Fibroblast of skin of right biceps (primary cell): Measurements from ENCODE around the gene MTHFD1L.

ENCODE experiments used
- DNase-seq: peaks from one replicate; pipeline ENCODE4 v3.0.0-alpha.2; 2013

MTHFD1L gene

DNA sequence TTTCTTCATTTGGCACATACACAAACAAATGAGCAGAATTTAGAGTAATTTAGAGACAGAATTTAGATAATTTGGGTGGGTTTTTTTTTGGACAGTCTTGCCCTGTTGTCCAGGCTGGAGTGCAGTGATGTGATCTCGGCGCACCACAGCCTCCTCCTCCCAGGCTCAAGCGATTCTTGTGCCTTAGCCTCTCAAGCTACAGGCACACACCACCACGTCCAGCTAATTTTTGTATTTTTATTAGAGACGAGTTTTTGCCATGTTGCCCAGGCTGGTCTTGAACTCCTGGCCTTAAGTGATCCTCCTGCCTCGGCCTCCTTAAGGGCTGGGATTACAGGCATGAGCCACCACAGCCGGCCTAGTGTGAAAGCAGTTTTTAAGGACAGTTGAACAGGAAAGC lies 127.8 kb downstream of the MTHFD1L start:
- no peak for DNase-seq

DNA sequence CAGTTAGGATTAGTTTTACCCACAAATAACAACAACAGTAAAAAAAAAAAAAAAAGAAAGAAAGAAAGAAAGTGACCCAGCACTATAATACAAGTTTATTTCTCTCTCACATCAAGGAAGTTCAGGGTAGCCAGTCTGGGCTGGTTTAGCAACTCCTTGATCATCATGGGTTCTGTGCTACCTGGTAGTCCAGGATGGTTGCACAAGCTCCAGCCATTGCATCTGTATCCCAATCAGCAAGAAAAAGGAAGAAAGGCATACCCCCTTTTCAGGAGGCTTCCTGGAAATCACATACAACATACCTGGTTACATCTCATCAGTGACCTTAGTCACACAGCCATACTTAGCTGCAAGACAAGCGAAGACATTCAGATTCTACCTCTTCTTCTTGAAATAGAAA lies 128.5 kb downstream of the MTHFD1L start:
- no peak for DNase-seq

GRCh38 chr6:150996968-150997367 lies 131.5 kb downstream of the MTHFD1L start:
- DNase-seq, result no peak

GRCh38 chr6:150999107-150999506 lies 133.6 kb downstream of the MTHFD1L start:
- DNase-seq, result peak; percentile 56

- peak; percentile 20 for DNase-seq
These were observed 134.1 kb downstream of the MTHFD1L start for GRCh38 chr6:150999576-150999975.

DNA sequence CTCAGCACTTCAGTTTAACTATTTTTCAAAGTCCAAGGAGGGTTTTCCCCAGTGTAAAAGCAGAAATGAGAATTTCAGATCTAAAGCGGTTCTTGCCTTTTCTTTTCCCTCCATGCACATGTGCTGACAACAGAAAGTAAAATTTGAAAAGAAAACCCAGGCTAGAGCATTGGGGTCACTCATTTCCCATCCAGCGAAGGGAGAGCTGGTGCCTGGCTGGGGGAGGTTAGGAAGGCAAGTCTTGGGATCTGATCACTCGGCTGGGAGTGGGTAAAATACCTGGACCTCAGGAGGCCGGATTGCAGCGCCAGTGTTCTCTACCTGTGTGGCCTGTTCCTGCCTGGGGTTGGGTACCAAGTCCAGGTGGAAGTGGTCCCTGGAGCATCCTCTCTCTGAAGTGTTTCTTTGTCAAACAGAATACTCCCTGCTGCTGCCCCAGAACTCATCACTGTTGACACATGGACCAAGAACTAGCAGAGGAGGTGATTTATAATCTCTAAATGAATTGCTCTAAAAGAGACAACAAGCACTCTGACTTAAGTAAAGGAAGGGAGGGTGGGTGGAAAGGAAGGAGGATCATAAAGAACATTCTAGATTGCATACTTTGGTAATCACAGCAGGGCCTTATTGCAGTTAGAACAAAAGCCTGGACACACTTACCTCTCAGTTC lies 136.0 kb downstream of the MTHFD1L start:
- DNase-seq, result no peak

DNA sequence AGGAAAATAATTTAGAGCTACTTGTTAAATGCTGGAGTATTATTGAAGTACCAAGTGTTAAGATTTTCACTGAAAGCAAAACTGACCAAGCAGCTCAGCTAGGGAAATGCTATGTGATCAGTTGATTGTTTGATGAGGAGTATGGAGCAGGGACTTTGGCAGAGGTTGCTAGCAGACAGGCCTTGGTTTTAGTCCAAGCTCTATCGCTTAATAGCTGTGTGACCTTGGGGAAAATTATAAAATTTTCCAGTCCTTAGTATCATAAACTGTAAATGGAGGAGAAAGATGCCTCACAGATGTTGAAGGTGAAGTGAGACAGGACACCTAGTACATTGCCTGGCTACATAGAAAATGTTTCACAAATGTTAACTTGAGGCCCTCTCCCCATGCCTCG lies 136.6 kb downstream of the MTHFD1L start:
- no peak for DNase-seq

GRCh38 chr6:151002491-151002935 lies 137.0 kb downstream of the MTHFD1L start:
- peak; percentile 67 for DNase-seq

- DNase-seq, result peak; percentile 90
These were observed 139.0 kb downstream of the MTHFD1L start for GRCh38 chr6:151004383-151005024.

- no peak for DNase-seq
These were observed 139.7 kb downstream of the MTHFD1L start for GRCh38 chr6:151005164-151005563.

GRCh38 chr6:151005896-151006632 lies 140.6 kb downstream of the MTHFD1L start:
- no peak for DNase-seq

GRCh38 chr6:151007076-151007475 lies 141.6 kb downstream of the MTHFD1L start:
- DNase-seq, result no peak

DNA sequence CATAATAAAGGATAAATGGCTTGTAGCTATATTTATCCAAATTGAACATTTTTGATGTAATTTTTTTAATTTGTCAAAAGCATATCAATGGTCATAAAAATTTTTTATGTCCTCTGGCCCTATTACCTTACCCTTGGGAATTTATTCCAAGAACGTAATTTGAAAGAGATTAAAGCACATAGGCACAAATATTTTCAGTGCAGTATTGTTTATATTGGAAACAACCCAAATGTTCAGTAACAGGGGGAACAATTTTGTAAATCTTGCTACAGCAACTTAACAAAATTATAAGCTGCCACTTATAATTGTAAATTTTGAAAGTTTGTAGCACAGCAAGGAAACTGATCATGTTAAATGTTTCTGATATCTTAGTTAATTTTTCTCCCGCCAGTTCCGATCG lies 142.4 kb downstream of the MTHFD1L start:
- no peak for DNase-seq

DNA sequence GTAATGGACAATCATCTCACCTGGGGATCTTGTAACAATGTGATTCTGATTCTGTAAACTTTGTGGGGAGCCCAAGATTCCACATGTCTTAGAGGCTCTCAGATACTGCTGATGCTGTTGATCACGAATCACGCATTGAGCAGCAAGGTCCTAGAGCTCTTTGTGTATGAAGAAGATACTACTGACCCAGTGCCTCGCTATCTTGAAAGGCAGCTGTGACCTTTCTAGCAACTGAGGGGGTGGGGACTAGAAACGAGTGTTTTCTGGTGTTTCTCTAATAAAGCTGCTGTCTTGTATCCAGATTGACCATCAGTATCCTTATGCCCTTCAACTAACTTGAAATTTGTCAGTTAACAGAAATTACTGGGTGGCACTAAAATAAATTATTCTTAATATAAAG lies 142.9 kb downstream of the MTHFD1L start:
- DNase-seq, result no peak

DNA sequence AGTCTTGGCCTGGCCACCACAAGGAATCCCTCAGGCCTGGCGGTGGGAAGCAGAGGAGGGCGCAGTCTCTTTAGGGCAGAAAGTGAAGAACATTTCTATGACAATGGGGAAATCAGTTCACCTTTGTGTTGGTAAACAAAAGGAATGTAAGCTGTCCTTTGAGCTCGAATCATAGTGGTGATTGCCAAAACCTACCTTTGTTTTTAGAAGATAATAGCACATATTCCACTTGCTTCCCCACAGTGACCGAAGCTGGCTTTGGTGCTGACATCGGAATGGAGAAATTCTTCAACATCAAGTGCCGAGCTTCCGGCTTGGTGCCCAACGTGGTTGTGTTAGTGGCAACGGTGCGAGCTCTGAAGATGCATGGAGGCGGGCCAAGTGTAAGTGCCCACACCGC lies 144.1 kb downstream of the MTHFD1L start:
- no peak for DNase-seq

DNA sequence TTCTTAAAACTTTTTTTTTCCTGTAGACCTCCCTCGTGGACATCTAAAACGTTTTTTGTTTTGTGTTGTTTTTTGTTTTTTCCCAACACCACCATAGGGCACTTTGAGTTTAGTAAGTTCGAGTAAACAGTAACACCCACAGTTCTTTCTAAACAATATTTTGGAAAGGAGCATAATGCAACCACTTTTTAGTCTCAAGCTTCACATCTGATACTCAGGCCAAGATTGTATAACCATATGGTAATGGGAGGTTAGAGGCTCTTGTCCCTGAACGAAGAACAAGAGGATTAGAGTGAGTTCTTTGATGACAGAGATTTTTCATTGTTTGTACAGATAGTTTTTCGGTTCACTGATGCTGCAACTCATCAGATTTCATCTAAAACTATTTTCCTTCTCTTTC lies 144.6 kb downstream of the MTHFD1L start:
- DNase-seq, result no peak

GRCh38 chr6:151012321-151013294 lies 147.1 kb downstream of the MTHFD1L start:
- DNase-seq, result peak; percentile 76

DNA sequence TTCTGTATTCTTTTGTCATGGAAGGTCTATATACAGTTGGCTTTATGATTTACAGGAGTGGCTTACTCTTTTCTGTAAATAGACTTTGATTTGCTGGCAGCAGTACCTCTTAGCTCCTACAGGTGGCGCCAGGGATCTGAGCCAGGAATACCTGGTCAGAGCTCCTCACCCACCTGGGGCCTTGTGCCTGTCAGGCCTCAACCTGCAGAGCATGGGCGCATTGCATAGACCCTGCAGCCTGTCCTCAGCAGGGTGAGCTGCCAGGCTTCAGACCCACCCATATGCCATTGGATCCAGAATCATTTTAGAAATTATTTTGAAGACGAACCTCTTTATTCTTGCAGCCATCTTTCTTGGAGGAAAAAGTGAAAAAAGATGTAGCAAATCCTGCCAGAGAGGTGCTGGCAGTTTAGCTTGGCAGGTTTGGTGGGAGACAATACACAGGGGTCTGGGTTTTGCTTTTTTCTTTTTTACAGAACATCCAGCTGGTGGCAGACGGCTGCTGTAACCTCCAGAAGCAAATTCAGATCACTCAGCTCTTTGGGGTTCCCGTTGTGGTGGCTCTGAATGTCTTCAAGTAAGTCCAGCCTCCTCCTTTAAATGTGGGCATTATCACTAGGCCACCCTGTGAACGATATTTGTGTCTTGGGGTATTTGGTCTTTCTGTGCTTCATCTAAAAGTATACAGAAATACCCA lies 149.1 kb downstream of the MTHFD1L start:
- DNase-seq, result peak; percentile 65

- DNase-seq, result peak; percentile 78
These were observed 149.7 kb downstream of the MTHFD1L start for GRCh38 chr6:151015101-151015700.

DNA sequence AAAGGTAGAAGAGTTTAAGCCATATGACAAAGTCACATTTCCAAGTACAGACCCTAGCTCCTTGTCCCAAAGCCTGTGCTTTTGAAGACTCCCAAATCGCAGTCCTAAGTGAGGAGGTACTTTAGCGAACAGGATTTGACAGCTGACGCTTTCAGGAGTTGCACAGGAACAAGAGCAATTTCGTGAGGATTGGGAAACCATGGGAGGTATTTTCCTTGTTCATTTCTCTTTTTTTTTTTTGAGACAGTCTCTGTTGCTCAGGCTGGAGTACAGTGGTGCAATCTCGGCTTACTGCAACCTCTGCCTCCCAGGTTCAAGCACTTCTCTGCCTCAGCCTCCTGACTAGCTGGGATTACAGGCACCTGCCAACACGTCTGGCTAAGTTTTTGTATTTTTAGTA lies 150.6 kb downstream of the MTHFD1L start:
- no peak for DNase-seq

GRCh38 chr6:151018046-151018445 lies 152.5 kb downstream of the MTHFD1L start:
- DNase-seq, result peak; percentile 80
